Esophagus squamous epithelium (tissue), 5 donors: ENCODE results near the gene PCBD1. TPM values are rescaled to one million over a fixed set of nuclear protein-coding genes. Genes with fewer than 3 reads are reported as not detected.

Experiments
- DNase-seq: peaks from one replicate; lab custom pipeline; 2025; lab: John Stamatoyannopoulos, UW
- H3K27ac ChIP-seq, 4 donors: fragments of 200-600 bp; sonication (generic); one replicate each; pipeline ENCODE4 v1.5.1; 2016 to 2019; ENCODE audit warnings: mild to moderate bottlenecking in 1 of 4
- H3K27me3 ChIP-seq, 4 donors: fragments of 200-600 bp; sonication (generic); 1 replicate in 3 of 4; 2 replicates in 1 of 4; pipeline versions ENCODE4 v1.5.1 to v1.6.0; 2017 to 2021; ENCODE audit warnings: antibody characterized with exemption in 1 of 4
- H3K36me3 ChIP-seq, 3 donors: fragments of 200-600 bp; sonication (generic); one replicate each; pipeline ENCODE4 v1.5.1; 2016 to 2019
- H3K4me1 ChIP-seq, 3 donors: fragments of 200-600 bp; sonication (generic); one replicate each; pipeline ENCODE4 v1.5.1; 2017 to 2019
- H3K4me3 ChIP-seq, 4 donors: fragments of 200-600 bp; sonication (generic); 1 replicate in 3 of 4; 2 replicates in 1 of 4; pipeline ENCODE4 v1.5.1; 2016 to 2019; ENCODE audit warnings: mild to moderate bottlenecking in 2 of 4, moderate library complexity in 1 of 4
- H3K9me3 ChIP-seq, 3 donors: fragments of 200-600 bp; sonication (generic); one replicate each; pipeline ENCODE4 v1.5.1; 2016 to 2019
- CTCF ChIP-seq, 6 experiments: fragments of 450-650 bp in 4 of 6; fragments of 200-600 bp in 2 of 6; sonication (generic) in 2 of 6; IDR thresholded peaks; one replicate each; pipeline ENCODE4 v1.5.1; 2016 to 2019; ENCODE audit warnings: antibody characterized with exemption in 6 of 6, mild to moderate bottlenecking in 4 of 6, moderate library complexity in 4 of 6
- POLR2A ChIP-seq, 4 donors: fragments of 450-650 bp; IDR thresholded peaks; one replicate each; pipeline ENCODE4 v1.6.1; 2017; ENCODE audit warnings: antibody characterized with exemption in 4 of 4, mild to moderate bottlenecking in 4 of 4, moderate library complexity in 3 of 4
- WGBS, 2 donors: methylation state at CpG; one replicate each; pipeline ENCODE4 v1.1.5; 2018; 5-methylcytosine and 5-hydroxymethylcytosine counted together
- intact Hi-C: fragments of 100-400 bp; cut with DNase I; formaldehyde crosslinking; loops from one replicate; pipeline ENCODE4 v1.15.0; 2022
- total RNA-seq, 4 donors: library from RNA; depleted of rRNA; stranded (reverse); fragments of >200 nt; gene quantifications; one replicate each; pipeline ENCODE4 v1.1.0, GENCODE V29; 2016
- donor health status: DM: yes; HTN: yes; CAD: no.

PCBD1 gene
- total RNA-seq, 4 donors from 2014 or later = 26.2 to 56.3 (median 41.5) TPM

DNA sequence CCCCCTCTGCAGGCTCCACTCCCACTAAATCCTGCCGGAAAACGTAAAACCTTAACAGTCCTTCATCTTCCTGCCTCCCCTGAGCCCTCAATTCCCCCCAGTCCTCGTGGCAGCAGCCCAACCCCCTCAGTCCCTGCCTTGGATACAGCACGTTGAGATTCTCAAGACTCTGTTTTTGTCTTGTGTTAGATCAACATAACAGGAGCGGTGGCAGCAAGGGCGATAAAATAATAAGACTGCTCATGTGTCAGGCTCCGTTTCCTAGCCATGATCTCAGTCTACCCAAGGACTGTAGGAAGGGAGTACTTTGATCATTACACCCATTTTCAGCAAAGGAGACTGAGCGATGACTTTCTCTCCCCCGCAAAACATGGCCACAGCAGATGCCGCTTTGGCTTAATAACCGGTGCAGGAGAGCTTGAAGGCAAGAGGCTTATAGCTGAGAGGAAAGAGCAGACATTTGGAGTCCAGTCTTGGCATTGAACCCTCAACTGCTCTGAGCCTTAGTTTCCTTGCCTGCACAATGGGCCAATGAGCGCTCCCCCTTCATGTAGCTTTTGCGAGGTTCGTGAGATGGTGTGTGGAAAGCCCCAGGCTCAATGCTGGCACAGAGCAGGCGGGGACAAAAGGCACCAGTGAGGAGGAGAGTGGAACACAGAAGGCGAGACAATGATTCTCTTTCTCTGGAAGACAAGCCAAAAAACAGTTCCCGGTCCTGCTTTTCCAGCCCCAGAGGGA is 42.1 kb upstream of the PCBD1 start:
- H3K27me3 ChIP-seq = peaks cover 0 to 43% (median 0%) of the 10 kb centered on the region in 4 donors
- H3K27ac ChIP-seq = no peak overlapping the region
- H3K4me1 ChIP-seq = peaks cover 0 to 26% (median 2%) of the 10 kb centered on the region in 3 donors
- no peak for TF ChIP-seq POLR2A (IDR thresholded peaks at IDR 0.05)
- H3K36me3 ChIP-seq = no peaks in the 10 kb centered on the region
- no peaks in the 10 kb centered on the region for H3K9me3 ChIP-seq
- intact Hi-C loops = no loop called here
- 54 to 67% methylated on average over 13 to 16 of the region's 17 CpGs for WGBS, 2 donors
- no peak for DNase-seq
- no peak overlapping the region for H3K4me3 ChIP-seq

DNA sequence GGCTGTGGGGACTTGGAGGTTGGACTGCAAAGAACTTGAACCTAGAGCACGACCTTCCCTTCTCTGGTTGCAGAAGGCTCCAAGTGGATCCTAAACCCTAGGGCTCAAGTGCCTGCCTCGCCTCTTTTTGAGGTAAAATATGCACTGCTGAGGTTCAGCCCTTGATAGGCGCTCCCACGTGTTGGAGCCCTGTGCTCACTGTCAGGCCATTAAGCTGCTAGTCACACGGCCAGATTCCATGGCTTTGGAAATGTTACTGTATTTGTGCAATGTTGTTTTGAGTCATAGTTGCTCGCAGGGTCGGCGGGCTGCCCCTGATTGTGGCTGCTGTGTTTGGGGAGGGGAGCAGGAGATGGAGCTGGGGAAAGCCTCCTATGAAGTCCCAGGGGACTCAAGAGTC is 39.8 kb upstream of the PCBD1 start:
- H3K27ac ChIP-seq = no peak overlapping the region
- H3K27me3 ChIP-seq = peaks cover 0 to 39% (median 0%) of the 10 kb centered on the region in 4 donors
- no peak for DNase-seq
- H3K9me3 ChIP-seq = no peaks in the 10 kb centered on the region
- TF ChIP-seq POLR2A (IDR thresholded peaks at IDR 0.05) = no peak
- TF ChIP-seq CTCF (IDR thresholded peaks at IDR 0.05) = no peak
- intact Hi-C loops = loop anchor here (5.0 kb wide), 1 partner anchor 279 kb away; no protein-coding TSS in a partner anchor
- no peaks in the 10 kb centered on the region for H3K36me3 ChIP-seq
- H3K4me1 ChIP-seq = peaks cover 0 to 36% (median 2%) of the 10 kb centered on the region in 3 donors
- 74 to 77% methylated on average over 3 to 5 of the region's 8 CpGs for WGBS, 2 donors
- no peak overlapping the region for H3K4me3 ChIP-seq

DNA sequence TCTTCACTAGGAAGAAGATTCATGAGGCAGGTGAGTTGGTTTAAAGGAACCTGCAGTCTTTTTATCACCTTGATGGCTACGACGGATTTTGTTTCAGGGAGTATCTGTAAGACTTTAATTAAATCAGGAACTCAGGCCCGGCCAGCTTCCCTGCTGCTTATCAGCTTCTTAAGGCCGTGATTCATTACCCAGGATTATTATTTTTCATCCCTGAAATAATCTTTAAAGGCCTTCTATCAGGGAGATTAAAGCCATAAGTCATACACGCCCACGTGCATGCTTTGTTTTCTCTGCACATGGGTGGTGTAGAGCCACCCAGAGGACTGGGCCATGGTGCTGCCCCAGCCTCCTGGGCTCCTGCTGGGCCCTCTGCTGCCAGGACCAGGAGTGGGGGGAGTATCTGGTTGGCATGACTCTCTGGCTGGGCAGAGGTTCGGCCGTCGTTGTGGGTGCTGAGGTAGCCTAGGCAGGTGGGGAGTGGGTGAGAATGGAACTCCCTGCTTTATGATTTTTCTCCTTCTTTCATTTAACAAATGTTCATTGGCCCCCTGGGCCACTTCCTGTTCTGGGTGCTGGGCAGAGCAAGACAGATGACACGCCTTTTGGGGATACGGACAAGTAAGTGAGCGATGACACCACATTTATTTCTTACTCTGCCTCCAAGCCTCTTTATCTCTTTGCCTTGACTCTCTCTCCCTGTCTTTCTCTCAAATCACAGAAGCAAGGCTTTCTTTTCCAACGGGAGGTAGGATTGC is 39.0 kb upstream of the PCBD1 start:
- no peaks in the 10 kb centered on the region for H3K9me3 ChIP-seq
- peaks cover 0 to 34% (median 0%) of the 10 kb centered on the region in 4 donors for H3K27me3 ChIP-seq
- H3K4me3 ChIP-seq = no peak overlapping the region
- no peaks in the 10 kb centered on the region for H3K36me3 ChIP-seq
- peaks cover 0 to 36% (median 2%) of the 10 kb centered on the region in 3 donors for H3K4me1 ChIP-seq
- no peak for DNase-seq
- no peak for TF ChIP-seq POLR2A (IDR thresholded peaks at IDR 0.05)
- 43 to 48% methylated on average over 13 of the region's 13 CpGs for WGBS, 2 donors
- intact Hi-C loops = loop anchor here (5.0 kb wide), 1 partner anchor 280 kb away; no protein-coding TSS in a partner anchor
- H3K27ac ChIP-seq = no peak overlapping the region

GRCh38 chr10:70926226-70927000 is 38.0 kb upstream of the PCBD1 start:
- Histone ChIP-seq H3K36me3 (no peaks in the 10 kb centered on the region), H3K27ac (no peak overlapping the region), H3K4me3 (no peak overlapping the region), H3K27me3 (peaks cover 0 to 33% (median 0%) of the 10 kb centered on the region in 4 donors), H3K9me3 (no peaks in the 10 kb centered on the region), H3K4me1 (peaks cover 0 to 36% (median 2%) of the 10 kb centered on the region in 3 donors)
- no peak for TF ChIP-seq CTCF (IDR thresholded peaks at IDR 0.05)
- no peak for TF ChIP-seq POLR2A (IDR thresholded peaks at IDR 0.05)
- WGBS, 2 donors = 48 to 72% methylated on average over 10 of the region's 18 CpGs
- no peak for DNase-seq
- intact Hi-C loops = loop anchor here (5.0 kb wide), 1 partner anchor 281 kb away; no protein-coding TSS in a partner anchor

DNA sequence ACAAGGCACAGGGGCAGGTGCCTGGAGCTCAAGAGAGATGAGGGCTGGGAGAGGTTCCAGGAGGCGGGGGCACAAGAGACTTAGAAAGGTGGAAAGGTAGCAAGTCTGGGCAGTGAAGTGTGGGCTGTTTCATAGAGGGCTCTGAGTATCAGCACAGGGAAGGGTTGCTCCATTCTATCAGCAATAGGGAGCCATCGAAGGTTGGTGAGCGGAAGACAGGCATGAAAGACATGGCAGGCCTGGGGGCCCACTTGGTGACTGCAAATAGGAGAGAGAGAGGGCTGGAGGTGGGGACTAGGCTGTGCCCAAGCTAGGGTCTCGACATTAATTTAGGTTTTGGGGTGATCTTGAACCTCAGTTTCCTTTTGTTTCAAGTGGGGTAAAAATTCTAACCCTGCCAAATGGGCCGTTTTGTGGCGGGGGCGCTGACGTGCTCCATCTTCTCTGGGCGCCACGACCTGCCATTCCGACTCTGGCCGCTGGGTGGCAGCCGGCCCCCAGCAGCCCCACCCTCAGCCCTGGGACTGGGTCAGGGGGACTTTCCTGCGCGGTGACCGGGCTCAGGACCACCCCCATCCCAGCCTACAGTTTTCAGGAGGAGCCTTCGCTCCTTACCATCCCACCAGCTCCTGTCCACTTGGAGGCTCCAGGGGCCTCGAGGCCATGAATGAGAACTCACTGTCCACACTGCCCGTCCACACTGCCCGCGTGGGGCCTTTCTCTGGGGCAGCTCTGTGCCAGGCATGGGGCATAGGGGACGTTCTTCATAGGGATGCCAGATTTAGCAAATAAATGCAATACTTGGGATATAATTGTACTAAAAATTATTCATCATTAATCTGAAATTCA is 37.2 kb upstream of the PCBD1 start:
- H3K4me1 ChIP-seq = peaks cover 0 to 35% (median 2%) of the 10 kb centered on the region in 3 donors
- peaks cover 0 to 38% (median 0%) of the 10 kb centered on the region in 4 donors for H3K27me3 ChIP-seq
- TF ChIP-seq CTCF (IDR thresholded peaks at IDR 0.05) (peak; percentile 54 to 97 (median 90)), POLR2A (IDR thresholded peaks at IDR 0.05) (no peak)
- 31 to 53% methylated on average over 6 to 15 of the region's 22 CpGs for WGBS, 2 donors
- H3K36me3 ChIP-seq = no peaks in the 10 kb centered on the region
- no peaks in the 10 kb centered on the region for H3K9me3 ChIP-seq
- intact Hi-C loops = loop anchor here (5.0 kb wide), 1 partner anchor 282 kb away; no protein-coding TSS in a partner anchor
- H3K27ac ChIP-seq = no peak overlapping the region
- no peak for DNase-seq
- H3K4me3 ChIP-seq = no peak overlapping the region
